Progenitor cell of endocrine pancreas (in vitro differentiated cells): ENCODE data around the gene RBM46. TPM values are rescaled to one million over a fixed set of nuclear protein-coding genes. Genes with fewer than 3 reads are reported as not detected.

Experiments
- DNase-seq: peaks from one replicate; pipeline ENCODE4 v3.0.0; 2021; ENCODE audit warnings: low spot score; ENCODE audit not compliant: unreplicated experiment
- H3K27ac Mint-ChIP-seq: 2 replicates; pipeline ENCODE4 v1.8.0; 2021; ENCODE audit warnings: mild to moderate bottlenecking, moderate library complexity, mixed read lengths
- H3K27me3 Mint-ChIP-seq: 2 replicates; pipeline ENCODE4 v1.8.0; 2021; ENCODE audit warnings: mixed read lengths
- H3K36me3 Mint-ChIP-seq: 2 replicates; pipeline ENCODE4 v1.8.0; 2022; ENCODE audit warnings: mixed read lengths; ENCODE audit not compliant: insufficient read depth
- H3K4me1 Mint-ChIP-seq: 2 replicates; pipeline ENCODE4 v1.8.0; 2021; ENCODE audit warnings: low read depth, mixed read lengths
- H3K4me3 Mint-ChIP-seq: 2 replicates; pipeline ENCODE4 v1.8.0; 2021; ENCODE audit warnings: low read depth, mild to moderate bottlenecking, moderate library complexity, mixed read lengths
- H3K9me3 Mint-ChIP-seq: 2 replicates; pipeline ENCODE4 v1.8.0; 2021; ENCODE audit warnings: low read depth, mixed read lengths
- total RNA-seq: library from RNA; stranded (reverse); gene quantifications from 2 replicates; pipeline ENCODE4 v1.2.1, GENCODE V29; 2021
- TF ChIP-seq, protein P1 (sequence below): fragments of 200-600 bp; sonication (generic); IDR thresholded peaks from one replicate; pipeline ENCODE4 v1.5.0; 2021; ENCODE audit warnings: antibody characterized with exemption, mild to moderate bottlenecking; ENCODE audit not compliant: unreplicated experiment

The RBM46 gene
- total RNA-seq, 1 donor from 2014 or later: 0.98 TPM

DNA sequence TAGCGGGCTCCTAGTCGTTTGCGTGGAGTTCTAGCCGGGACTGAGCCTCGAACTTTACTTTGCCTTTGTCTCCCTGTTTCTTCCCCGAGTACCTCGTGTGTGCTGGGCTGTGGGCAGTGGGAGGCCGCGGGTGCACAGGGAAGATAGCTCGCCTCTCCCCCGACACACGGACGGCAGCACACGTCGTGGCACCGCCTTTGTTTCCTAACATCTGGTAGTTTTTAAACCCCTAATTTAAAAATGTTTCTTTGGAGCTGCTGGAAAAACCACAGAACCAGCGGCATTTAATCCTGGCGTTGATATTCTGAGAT lies 866 bp downstream of the RBM46 start:
- Mint-ChIP-seq H3K4me1 (peaks cover 4% of the 10 kb centered on the region), H3K9me3 (no peaks in the 10 kb centered on the region), H3K27ac (no peak overlapping the region)

DNA sequence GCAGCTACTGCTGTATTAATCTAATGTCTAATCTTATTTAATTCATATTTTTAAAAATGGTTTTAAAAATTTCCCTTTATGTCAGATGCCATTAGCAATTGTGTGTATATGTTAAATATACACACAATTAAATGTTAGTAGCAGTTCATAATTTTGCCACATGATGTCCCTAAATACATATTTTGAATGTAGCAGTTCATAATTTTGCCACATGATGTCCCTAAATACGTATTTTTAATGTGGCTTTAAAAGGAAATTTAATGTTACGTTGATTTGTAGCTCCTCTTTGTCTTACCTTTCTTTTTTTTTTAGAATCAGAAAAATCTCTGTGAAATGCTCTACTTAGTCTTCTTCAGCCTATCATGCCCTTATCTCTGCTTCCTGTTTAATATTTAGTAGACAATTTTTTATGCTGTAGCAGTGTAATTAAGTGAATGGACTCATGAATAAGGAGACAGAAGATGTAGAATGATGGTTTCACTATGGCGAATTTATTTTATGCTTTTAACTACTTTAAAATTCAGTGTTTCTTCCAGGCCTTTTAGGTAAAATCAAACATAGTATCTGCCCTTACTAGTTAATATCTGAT lies 26.1 kb downstream of the RBM46 start:
- Mint-ChIP-seq H3K27ac (no peak overlapping the region), H3K4me3 (no peak overlapping the region), H3K9me3 (no peaks in the 10 kb centered on the region), H3K27me3 (no peaks in the 10 kb centered on the region), H3K36me3 (no peaks in the 10 kb centered on the region), H3K4me1 (no peaks in the 10 kb centered on the region)
- no peak for DNase-seq
- TF ChIP-seq, protein P1, sequence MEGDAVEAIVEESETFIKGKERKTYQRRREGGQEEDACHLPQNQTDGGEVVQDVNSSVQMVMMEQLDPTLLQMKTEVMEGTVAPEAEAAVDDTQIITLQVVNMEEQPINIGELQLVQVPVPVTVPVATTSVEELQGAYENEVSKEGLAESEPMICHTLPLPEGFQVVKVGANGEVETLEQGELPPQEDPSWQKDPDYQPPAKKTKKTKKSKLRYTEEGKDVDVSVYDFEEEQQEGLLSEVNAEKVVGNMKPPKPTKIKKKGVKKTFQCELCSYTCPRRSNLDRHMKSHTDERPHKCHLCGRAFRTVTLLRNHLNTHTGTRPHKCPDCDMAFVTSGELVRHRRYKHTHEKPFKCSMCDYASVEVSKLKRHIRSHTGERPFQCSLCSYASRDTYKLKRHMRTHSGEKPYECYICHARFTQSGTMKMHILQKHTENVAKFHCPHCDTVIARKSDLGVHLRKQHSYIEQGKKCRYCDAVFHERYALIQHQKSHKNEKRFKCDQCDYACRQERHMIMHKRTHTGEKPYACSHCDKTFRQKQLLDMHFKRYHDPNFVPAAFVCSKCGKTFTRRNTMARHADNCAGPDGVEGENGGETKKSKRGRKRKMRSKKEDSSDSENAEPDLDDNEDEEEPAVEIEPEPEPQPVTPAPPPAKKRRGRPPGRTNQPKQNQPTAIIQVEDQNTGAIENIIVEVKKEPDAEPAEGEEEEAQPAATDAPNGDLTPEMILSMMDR: peak; percentile 65

More for the DNA sequence above, 866 bp downstream of the RBM46 start:
- no peak for DNase-seq
- Mint-ChIP-seq H3K27me3 (no peaks in the 10 kb centered on the region), H3K4me3 (no peak overlapping the region), H3K36me3 (no peaks in the 10 kb centered on the region)
- TF ChIP-seq, protein P1: no peak

DNA sequence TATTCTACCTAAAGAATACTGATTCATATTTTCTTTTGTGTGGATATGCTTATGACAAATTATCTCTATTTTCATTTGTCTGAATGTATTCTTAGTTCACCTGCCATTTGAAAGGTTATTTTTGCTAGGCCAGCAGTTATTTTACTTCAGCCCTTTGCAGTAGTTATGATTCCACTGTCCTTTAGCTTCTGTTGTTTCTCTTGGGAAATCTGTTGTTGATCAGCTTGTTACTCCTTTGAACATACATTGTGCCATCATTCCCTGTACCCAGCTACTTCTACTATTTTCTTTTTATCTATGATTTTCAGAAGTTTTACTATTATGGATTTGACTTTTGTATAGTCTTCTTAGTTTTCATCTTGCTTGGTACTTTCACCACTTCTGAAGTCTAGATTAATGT lies 37.2 kb downstream of the RBM46 start:
- Mint-ChIP-seq H3K27ac (no peak overlapping the region), H3K36me3 (no peaks in the 10 kb centered on the region), H3K9me3 (peaks cover 14% of the 10 kb centered on the region), H3K27me3 (peaks cover 4% of the 10 kb centered on the region), H3K4me1 (no peaks in the 10 kb centered on the region), H3K4me3 (no peak overlapping the region)
- no peak for DNase-seq
- TF ChIP-seq, protein P1: no peak

DNA sequence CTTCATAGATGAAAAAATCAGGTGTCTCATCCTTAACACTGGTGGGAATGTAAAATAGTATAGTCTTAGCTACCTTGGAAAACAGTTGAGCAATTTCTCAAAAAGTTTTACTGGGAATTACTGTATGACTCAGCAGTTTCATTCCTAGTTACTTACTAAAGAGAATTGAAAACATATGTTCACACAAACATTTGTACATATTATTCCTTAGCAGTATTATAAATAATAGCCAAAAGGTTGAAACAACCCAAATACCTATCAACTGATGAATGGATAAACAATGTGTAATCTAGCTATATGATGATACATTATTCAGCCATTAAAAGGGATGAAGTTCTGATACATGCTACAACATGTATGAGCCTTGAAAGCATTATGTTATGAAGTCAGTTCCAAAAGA lies 41.7 kb downstream of the RBM46 start:
- Mint-ChIP-seq H3K27ac (no peak overlapping the region), H3K4me1 (no peaks in the 10 kb centered on the region), H3K36me3 (no peaks in the 10 kb centered on the region), H3K4me3 (no peak overlapping the region), H3K9me3 (peaks cover 12% of the 10 kb centered on the region), H3K27me3 (peaks cover 4% of the 10 kb centered on the region)
- DNase-seq: no peak
- TF ChIP-seq, protein P1: no peak

DNA sequence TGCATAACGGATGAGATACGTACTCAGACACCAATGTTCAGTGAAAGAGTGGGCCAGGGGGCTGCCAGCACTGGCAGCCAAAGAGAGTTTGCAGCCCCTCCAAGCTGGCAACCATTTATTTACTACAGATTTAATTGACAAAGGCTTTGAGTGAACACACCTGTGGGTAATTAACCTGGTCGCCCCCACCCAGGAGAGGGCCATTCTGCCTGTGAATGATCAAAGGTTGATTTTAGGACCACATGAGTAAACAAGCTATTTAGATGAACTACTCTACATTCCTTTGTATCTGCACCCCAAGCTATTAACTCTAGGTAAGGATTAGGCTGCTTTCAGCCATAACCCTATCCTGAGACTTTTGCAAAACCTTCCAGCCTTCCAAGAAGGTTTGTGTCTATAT lies 55.0 kb downstream of the RBM46 start:
- TF ChIP-seq, protein P1: no peak
- peaks cover 21% of the 10 kb centered on the region for H3K9me3 Mint-ChIP-seq
- H3K4me1 Mint-ChIP-seq: peaks cover 23% of the 10 kb centered on the region
- peak overlapping the region; percentile 18 for H3K27ac Mint-ChIP-seq
- H3K4me3 Mint-ChIP-seq: no peak overlapping the region
- H3K27me3 Mint-ChIP-seq: peaks cover 14% of the 10 kb centered on the region
- peaks cover 4% of the 10 kb centered on the region for H3K36me3 Mint-ChIP-seq
- no peak for DNase-seq
